ENCODE measurements around the gene SCARF1.

DNA sequence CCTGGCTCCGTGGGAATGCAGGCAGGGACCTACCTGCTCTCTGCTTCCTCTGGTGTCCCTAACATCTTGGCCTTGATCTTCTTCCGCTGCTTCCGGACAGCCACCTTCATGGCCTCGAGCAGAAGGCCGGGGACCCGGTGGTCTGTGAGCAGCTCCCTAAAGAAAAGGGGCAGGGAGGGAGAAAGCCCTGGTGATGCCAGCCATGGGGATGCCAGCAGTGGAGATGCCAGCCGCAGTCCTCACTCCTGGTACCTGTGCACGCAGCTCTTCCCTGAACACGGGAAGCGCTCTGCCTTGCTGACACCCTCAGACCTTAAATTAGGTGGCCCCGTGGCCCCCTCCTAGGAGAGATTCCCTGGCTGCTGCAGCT is 2.3 kb upstream of the SCARF1 start:
- TF ChIP-seq, protein P1, sequence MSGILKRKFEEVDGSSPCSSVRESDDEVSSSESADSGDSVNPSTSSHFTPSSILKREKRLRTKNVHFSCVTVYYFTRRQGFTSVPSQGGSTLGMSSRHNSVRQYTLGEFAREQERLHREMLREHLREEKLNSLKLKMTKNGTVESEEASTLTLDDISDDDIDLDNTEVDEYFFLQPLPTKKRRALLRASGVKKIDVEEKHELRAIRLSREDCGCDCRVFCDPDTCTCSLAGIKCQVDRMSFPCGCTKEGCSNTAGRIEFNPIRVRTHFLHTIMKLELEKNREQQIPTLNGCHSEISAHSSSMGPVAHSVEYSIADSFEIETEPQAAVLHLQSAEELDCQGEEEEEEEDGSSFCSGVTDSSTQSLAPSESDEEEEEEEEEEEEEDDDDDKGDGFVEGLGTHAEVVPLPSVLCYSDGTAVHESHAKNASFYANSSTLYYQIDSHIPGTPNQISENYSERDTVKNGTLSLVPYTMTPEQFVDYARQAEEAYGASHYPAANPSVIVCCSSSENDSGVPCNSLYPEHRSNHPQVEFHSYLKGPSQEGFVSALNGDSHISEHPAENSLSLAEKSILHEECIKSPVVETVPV (CRISPR knock-in tag; IDR thresholded peaks at IDR 0.05): no peak
- TF ChIP-seq ESRRG (CRISPR knock-in tag; IDR thresholded peaks at IDR 0.05) (no peak), ZNF70 (CRISPR knock-in tag; IDR thresholded peaks at IDR 0.05) (no peak), RARB (CRISPR knock-in tag; IDR thresholded peaks at IDR 0.05) (no peak), ZFP3 (CRISPR knock-in tag; IDR thresholded peaks at IDR 0.05) (no peak), ISL1 (CRISPR knock-in tag; IDR thresholded peaks at IDR 0.05) (no peak), TCF4 (CRISPR knock-in tag; IDR thresholded peaks at IDR 0.05; ENCODE audit: borderline replicate concordance) (no peak), BACH2 (CRISPR knock-in tag; IDR thresholded peaks at IDR 0.05; ENCODE audit: borderline replicate concordance) (no peak), SNAI2 (CRISPR knock-in tag; IDR thresholded peaks at IDR 0.05) (no peak), ZFP30 (CRISPR knock-in tag; IDR thresholded peaks at IDR 0.05) (no peak)
- TF ChIP-seq, protein P2, sequence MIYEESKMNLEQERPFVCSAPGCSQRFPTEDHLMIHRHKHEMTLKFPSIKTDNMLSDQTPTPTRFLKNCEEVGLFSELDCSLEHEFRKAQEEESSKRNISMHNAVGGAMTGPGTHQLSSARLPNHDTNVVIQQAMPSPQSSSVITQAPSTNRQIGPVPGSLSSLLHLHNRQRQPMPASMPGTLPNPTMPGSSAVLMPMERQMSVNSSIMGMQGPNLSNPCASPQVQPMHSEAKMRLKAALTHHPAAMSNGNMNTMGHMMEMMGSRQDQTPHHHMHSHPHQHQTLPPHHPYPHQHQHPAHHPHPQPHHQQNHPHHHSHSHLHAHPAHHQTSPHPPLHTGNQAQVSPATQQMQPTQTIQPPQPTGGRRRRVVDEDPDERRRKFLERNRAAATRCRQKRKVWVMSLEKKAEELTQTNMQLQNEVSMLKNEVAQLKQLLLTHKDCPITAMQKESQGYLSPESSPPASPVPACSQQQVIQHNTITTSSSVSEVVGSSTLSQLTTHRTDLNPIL (CRISPR knock-in tag; IDR thresholded peaks at IDR 0.05; ENCODE audit: low read depth): no peak
- TF ChIP-seq, protein P3, sequence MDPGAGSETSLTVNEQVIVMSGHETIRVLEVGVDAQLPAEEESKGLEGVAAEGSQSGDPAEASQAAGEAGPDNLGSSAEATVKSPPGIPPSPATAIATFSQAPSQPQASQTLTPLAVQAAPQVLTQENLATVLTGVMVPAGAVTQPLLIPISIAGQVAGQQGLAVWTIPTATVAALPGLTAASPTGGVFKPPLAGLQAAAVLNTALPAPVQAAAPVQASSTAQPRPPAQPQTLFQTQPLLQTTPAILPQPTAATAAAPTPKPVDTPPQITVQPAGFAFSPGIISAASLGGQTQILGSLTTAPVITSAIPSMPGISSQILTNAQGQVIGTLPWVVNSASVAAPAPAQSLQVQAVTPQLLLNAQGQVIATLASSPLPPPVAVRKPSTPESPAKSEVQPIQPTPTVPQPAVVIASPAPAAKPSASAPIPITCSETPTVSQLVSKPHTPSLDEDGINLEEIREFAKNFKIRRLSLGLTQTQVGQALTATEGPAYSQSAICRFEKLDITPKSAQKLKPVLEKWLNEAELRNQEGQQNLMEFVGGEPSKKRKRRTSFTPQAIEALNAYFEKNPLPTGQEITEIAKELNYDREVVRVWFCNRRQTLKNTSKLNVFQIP (CRISPR knock-in tag; IDR thresholded peaks at IDR 0.05; ENCODE audit: borderline replicate concordance, low read depth): no peak
- TF ChIP-seq, protein P4, sequence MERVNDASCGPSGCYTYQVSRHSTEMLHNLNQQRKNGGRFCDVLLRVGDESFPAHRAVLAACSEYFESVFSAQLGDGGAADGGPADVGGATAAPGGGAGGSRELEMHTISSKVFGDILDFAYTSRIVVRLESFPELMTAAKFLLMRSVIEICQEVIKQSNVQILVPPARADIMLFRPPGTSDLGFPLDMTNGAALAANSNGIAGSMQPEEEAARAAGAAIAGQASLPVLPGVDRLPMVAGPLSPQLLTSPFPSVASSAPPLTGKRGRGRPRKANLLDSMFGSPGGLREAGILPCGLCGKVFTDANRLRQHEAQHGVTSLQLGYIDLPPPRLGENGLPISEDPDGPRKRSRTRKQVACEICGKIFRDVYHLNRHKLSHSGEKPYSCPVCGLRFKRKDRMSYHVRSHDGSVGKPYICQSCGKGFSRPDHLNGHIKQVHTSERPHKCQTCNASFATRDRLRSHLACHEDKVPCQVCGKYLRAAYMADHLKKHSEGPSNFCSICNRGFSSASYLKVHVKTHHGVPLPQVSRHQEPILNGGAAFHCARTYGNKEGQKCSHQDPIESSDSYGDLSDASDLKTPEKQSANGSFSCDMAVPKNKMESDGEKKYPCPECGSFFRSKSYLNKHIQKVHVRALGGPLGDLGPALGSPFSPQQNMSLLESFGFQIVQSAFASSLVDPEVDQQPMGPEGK (CRISPR knock-in tag; IDR thresholded peaks at IDR 0.05; ENCODE audit: borderline replicate concordance): no peak
- TF ChIP-seq, protein P5, sequence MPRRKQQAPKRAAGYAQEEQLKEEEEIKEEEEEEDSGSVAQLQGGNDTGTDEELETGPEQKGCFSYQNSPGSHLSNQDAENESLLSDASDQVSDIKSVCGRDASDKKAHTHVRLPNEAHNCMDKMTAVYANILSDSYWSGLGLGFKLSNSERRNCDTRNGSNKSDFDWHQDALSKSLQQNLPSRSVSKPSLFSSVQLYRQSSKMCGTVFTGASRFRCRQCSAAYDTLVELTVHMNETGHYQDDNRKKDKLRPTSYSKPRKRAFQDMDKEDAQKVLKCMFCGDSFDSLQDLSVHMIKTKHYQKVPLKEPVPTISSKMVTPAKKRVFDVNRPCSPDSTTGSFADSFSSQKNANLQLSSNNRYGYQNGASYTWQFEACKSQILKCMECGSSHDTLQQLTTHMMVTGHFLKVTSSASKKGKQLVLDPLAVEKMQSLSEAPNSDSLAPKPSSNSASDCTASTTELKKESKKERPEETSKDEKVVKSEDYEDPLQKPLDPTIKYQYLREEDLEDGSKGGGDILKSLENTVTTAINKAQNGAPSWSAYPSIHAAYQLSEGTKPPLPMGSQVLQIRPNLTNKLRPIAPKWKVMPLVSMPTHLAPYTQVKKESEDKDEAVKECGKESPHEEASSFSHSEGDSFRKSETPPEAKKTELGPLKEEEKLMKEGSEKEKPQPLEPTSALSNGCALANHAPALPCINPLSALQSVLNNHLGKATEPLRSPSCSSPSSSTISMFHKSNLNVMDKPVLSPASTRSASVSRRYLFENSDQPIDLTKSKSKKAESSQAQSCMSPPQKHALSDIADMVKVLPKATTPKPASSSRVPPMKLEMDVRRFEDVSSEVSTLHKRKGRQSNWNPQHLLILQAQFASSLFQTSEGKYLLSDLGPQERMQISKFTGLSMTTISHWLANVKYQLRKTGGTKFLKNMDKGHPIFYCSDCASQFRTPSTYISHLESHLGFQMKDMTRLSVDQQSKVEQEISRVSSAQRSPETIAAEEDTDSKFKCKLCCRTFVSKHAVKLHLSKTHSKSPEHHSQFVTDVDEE (CRISPR knock-in tag; IDR thresholded peaks at IDR 0.05): no peak
